GM23248 (cell line): ENCODE data around the gene IL17C.

ENCODE experiments used
- EZH2 ChIP-seq: fragments of 200-600 bp; sonication (generic); IDR thresholded peaks from 2 replicates; pipeline ENCODE4 v1.6.1; 2018; ENCODE audit warnings: antibody characterized with exemption, mild to moderate bottlenecking; ENCODE audit not compliant: insufficient read depth, poor library complexity, severe bottlenecking
- EZH2phosphoT487 ChIP-seq: fragments of 200-600 bp; sonication (generic); IDR thresholded peaks from 2 replicates; pipeline ENCODE4 v1.6.1; 2018; ENCODE audit warnings: antibody characterized with exemption, moderate library complexity, mild to moderate bottlenecking, low read depth; ENCODE audit not compliant: insufficient read depth

DNA sequence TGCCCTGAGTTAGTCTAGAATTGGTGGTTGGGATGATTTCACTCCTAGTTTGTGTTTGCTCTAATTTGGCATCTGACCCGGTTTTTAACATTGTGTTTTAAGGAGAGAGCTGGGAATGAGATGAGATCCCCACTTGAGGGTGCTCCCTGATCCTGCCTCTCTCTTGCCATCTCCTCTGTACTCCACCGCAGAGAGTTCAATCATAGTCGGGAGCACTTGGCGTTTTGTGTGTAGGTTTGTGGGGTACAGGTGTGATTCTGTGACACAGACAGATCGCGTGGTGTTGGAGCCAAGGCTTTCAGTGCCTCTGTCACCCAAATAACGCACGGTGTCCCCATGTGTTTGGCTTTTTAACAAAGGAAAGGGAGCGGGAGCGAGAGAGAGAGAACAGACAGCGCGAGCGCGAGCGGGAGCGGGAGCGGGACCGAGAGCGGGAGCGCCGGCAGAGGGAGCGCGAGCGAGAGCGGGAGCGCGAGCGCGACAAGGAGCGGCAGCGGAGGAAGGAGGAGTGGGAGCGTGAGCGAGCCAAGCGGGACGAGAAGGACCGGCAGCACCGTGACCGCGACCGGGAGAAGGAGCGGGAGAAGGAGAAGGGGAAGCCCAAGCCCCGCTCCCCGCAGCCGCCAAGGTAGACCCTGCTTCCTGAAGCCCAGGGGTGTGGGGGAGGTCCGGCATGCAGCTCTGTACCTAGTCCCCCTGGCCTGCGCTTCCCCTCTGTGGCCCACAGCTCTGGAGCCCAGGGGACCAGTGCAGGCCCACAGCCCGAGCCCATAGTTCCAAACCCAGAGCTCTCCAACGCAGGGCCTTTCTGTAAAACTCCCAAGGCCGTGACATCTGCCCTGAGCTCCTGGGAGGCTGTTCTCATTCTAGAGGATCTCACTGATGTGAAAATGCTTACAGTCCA, 27.2 kb upstream of the IL17C start:
- TF ChIP-seq EZH2 (no peak), EZH2phosphoT487 (no peak)
